Stimulated activated CD4-positive, alpha-beta T cell treated with anti-CD3 and anti-CD28 coated beads, Interleukin-4, amount 100 ng/mL, for 48 hours (primary cell): ENCODE measurements around the gene B3GALT5.
"Not testable (repeated sequence)": the region's sequence is repeated elsewhere in the genome, so short reads cannot be mapped to it uniquely, and the experiment has no call there.

Experiments used
- DNase-seq, 2 donors: peaks; one replicate each; pipeline ENCODE4 v3.0.0-alpha.2; 2020; ENCODE audit warnings: low read depth in 2 of 2

The B3GALT5 gene

GRCh38 chr21:39612233-39613040 is at the start of gene B3GALT5:
Gene B3GALT5, plus strand, starts transcription at chr21:39612940. Its CDS starts 47,620 bp downstream, at chr21:39660560.
- DNase-seq: no peak

GRCh38 chr21:39564200-39564599 is 48.5 kb upstream of the B3GALT5 start:
- DNase-seq: no peak

GRCh38 chr21:39567180-39567972 is 45.4 kb upstream of the B3GALT5 start:
- DNase-seq: no peak

DNA sequence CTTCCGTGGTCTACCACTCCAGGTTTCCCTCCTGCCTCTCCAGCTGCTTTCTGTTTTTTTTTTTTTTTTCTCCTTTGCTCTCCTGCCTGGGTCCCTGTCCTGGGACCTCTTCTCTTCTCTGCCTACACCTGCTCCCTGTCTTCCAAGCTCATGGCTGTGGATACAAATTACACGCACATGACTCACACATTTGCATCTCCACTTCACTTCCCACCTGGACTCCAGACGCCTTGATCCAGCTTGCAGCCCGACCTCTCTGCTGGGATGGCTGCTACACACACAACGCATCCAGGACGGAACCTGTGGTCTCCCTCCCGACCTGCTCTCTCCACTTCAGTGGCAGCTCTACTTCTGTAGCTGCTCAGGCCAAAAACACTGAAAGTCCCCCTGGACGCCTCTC is 44.4 kb upstream of the B3GALT5 start:
- no peak for DNase-seq

- DNase-seq: no peak
Observed at GRCh38 chr21:39575775-39576174, 37.0 kb upstream of the B3GALT5 start.

DNA sequence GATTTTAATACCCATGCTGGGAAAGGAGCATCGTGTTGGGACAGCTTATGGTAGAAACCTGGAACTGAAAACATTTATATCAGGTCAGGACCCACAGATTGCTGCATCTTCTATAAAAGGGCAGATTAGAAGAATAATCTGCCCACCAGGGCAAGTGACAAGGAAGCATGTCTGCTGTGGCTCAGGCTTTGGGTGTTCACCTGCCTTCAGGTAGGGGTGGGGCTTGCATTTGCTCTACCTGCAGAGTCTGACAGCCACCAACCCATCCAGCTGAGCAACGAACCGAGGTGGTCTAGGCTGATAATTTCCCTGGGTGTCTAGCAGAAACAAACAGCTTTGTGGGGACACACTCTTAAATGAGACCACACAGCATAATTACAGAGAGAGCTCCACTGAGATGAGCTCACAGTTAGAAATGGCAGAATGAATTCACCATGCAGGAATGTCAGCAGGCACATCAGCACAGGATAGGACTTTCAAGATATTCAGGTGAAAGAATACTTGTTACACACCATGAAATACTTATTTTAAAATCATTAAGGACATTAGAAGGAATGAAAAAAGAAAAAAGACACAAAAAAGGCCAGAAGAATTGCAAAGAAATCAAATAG is 36.1 kb upstream of the B3GALT5 start:
- DNase-seq: no peak

DNA sequence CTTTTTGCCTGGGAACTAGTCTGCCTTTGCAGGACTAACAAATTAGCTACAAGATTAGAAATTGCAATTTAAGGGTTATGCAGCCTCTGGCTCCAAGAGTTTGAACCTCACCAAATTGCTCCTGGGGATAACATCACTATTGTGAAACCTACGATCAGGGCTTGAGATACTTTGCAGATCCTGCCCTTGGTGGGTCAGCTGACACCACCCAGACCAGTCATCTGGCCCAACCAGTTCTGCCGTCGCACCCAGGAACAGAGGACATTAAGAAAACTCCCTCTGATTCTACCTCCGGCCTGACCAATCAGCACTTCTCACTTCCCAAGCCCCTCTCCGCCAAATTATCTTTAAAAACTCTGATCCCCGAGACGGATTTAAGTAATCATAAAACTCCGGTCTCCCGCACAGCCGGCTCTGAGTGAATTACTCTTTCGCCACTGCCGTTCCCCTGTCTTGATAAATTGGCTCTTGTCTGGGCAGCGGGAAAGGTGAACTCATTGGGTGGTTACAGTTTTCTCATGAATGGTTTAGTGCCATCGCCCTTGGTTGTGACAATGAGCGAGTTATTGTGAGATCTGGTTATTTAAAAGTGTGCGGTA is 32.9 kb upstream of the B3GALT5 start:
- DNase-seq: no peak

GRCh38 chr21:39580744-39581143 is 32.0 kb upstream of the B3GALT5 start:
- no peak for DNase-seq

- no peak for DNase-seq
Observed at GRCh38 chr21:39581414-39581813, 31.3 kb upstream of the B3GALT5 start.

GRCh38 chr21:39582749-39583148 is 30.0 kb upstream of the B3GALT5 start:
- no peak for DNase-seq

DNA sequence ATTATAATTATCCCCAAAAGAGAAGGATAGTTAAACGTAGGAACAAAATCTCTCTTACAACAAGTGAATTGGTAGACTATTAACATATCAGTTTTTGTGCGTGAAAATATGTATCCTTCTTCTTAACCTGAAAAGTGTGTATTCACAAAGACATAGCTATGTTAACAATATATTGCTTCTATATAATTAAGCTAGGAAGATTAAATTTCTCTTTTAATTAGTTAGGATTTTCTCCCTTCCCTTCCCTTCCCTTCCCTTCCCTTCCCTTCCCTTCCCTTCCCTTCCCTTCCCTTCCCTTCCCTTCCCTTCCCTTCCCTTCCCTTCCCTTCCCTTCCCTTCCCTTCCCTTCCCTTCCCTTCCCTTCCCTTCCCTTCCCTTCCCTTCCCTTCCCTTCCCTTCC is 29.2 kb upstream of the B3GALT5 start:
- not testable (repeated sequence) for DNase-seq

GRCh38 chr21:39587376-39587775 is 25.4 kb upstream of the B3GALT5 start:
- no peak for DNase-seq

DNA sequence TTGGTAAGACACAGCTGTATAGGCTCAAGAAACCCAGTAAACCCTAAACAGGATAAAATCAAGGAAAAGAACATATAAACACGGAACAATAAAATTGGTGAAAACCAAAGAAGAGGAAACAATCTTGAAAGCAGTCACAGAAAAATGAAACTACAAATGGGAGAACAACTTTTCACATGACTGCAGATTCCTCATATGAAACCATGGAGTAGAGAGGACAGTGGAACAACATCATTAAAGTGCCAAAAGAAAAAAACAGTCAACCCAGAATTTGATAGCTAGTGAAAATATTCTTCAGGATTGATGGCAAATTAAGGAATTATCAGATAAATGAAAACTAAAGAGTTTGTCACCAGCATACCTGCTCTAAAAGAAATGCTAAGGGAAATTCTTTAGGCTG is 23.9 kb upstream of the B3GALT5 start:
- DNase-seq: no peak

DNA sequence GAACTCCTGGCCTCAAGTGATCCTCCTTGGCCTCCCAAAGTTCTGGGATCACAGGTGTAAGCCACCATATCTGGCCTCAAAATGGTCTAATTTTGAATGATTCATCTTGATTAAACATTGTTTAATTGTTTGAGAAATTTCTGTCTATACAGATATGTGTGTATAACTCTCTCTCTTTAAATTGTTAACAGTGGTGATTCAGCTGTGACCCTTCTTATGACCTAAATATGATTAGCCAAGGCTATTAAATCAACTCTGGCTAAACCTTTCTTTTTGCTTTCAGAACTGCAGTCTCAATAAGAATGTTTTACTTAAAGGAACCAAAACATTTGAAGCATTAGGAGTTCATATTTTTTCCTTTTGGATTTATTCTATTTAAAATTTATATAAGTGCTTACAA is 19.2 kb upstream of the B3GALT5 start:
- no peak for DNase-seq

DNA sequence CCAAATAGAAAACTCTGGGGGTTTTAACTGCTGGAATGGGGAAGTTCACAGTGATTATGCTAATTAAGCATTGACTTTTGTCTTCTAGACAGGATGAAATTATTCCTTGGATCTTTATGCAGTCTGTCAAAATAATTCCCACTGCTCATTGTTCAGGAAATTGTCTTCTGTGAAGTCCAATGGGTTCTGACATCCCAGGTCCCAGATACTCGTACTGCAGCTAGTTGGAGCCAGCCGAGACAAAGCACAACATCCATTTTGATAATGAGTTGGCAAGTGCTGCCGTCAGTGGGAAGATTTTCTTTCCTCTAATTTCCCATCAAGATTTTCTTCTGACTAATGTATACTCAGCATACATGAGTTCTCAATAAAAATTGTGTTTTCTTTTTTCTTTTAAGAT is 17.3 kb upstream of the B3GALT5 start:
- DNase-seq: no peak

GRCh38 chr21:39597595-39597994 is 15.1 kb upstream of the B3GALT5 start:
- no peak for DNase-seq

- DNase-seq: no peak
Observed at GRCh38 chr21:39599191-39599970, 13.4 kb upstream of the B3GALT5 start.

- no peak for DNase-seq
Observed at GRCh38 chr21:39601187-39601928, 11.4 kb upstream of the B3GALT5 start.

DNA sequence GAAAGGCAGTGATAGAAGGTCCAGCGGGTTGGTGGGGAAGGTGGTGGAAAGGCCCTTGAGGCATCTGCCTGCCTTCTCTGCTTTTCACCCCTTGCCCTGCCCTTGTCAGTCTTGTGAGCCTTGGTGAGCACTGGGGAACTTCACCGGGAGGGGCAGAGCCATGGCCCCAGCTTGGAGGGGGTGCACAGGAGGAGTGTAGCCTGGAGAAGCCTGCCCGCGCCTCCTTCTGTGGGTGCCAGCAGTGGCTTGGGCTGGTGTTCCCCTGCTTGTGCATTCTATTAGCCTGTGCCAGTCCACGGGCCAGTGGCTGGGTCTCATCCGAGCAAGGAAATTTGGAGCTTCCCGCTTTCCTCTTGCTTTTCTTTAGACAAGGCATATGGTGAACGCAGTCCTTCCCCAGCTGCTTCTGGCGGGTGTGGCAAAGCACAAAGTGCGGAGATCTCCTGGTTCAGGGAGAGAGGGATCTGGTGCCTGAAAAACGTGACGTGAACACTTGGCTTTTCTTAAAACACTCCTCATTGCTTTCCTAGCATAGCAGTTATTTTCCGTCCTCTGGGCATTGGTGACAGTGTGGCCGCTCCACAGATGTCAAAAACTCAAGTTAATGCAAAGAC is 10.6 kb upstream of the B3GALT5 start:
- no peak for DNase-seq

- DNase-seq: no peak
Observed at GRCh38 chr21:39602793-39603192, 9.9 kb upstream of the B3GALT5 start.
